ENCODE measurements around the gene PPM1B.

DNA sequence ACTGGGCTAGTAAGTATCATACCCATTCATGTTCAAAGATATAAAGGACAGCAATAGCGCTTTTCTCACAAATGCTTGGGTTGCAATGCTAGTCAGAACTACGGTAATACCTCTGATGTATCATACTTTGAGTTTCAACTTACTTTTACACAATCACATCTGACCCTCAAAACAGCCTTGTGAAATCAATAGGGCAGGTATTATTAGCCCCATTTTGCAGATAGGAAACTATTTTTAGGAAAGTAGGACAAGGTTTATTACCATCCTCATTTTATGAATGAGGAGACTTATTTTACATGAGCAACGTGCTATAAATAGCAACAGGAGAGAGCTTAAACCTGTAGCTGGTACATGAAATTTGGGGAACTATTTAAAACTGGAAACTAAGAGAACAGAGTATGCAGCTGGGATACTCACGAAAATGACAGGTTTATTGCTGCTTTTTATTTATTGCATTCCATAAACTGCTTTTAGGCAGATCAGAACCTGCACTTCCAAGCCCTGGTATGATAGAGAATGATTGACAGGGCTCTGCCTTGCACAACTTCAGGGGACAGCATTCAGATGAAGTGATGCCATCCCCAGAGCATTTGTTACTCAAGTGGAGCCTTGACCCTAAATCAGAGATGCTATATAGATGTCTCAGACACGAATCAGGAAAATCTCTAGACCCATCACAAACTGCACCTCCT lies 42.4 kb upstream of the PPM1B start:
- TF ChIP-seq, protein P1, sequence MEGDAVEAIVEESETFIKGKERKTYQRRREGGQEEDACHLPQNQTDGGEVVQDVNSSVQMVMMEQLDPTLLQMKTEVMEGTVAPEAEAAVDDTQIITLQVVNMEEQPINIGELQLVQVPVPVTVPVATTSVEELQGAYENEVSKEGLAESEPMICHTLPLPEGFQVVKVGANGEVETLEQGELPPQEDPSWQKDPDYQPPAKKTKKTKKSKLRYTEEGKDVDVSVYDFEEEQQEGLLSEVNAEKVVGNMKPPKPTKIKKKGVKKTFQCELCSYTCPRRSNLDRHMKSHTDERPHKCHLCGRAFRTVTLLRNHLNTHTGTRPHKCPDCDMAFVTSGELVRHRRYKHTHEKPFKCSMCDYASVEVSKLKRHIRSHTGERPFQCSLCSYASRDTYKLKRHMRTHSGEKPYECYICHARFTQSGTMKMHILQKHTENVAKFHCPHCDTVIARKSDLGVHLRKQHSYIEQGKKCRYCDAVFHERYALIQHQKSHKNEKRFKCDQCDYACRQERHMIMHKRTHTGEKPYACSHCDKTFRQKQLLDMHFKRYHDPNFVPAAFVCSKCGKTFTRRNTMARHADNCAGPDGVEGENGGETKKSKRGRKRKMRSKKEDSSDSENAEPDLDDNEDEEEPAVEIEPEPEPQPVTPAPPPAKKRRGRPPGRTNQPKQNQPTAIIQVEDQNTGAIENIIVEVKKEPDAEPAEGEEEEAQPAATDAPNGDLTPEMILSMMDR (IDR thresholded peaks at IDR 0.05): no peak
- TF ChIP-seq POLR2AphosphoS5 (IDR thresholded peaks at IDR 0.05): no peak
